ENCODE data around the gene CFAP299.
"Not testable (repeated sequence)": the region's sequence is repeated elsewhere in the genome, so short reads cannot be mapped to it uniquely, and the experiment has no call there.

DNA sequence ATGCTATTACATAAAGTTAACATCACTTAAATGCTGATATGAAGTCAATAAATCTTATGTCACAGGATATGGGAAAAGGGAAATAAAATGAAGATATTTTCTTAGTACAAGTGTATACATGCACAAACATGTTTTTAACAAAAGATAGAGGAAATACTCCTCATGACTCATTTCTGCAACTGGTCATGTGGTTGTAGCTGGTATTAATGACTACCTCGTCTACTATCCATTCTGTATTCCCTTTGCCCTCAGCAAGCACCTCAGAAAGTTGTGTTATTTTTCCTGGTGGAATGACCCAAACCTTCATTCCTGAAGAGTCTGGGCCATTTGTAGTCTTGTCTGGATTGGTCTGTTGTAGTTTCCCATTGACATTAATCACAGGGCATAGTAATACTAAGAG is 458.1 kb downstream of the CFAP299 start:
- TF ChIP-seq CTCF (conservative IDR thresholded peaks at IDR 0.05; ENCODE audit: low read depth, low read length); EZH2 (IDR thresholded peaks at IDR 0.05; ENCODE audit: borderline replicate concordance, low read depth, low read length, poor library complexity, severe bottlenecking): not testable (repeated sequence)
